PC-3 (cell line): ENCODE measurements around the gene DNTT. TPM values are rescaled to one million over a fixed set of nuclear protein-coding genes. Genes with fewer than 3 reads are reported as not detected.

Source experiments
- ATAC-seq: fragments of 200-7000 bp; cut with Tn5 transposase; 2 replicates; pipeline ENCODE4 v1.9.1; 2020; ENCODE audit warnings: mild to moderate bottlenecking, moderate library complexity
- BruUV-seq: library from RNA; stranded (reverse); fragments of 400-500 nt; replicated peaks from 2 replicates; lab custom pipeline; 2021; lab: Mats Ljungman, UMichigan
- CTCF ChIA-PET: fragments of 300-600 bp; sonication (Branson Sonifier 250); formaldehyde crosslinking; loops from one replicate; lab custom pipeline; 2022; ENCODE audit warnings: antibody characterized with exemption; lab: Charles Lee
- POLR2A ChIA-PET: fragments of 300-600 bp; sonication (Branson Sonifier 250); formaldehyde crosslinking; loops from one replicate; lab custom pipeline; 2022; ENCODE audit warnings: antibody characterized with exemption; ENCODE audit not compliant: unreplicated experiment; lab: Charles Lee
- DNase-seq: peaks from one replicate; pipeline ENCODE4 v3.0.0-alpha.2; 2015
- H2AFZ ChIP-seq: fragments of 300-600 bp; sonication (generic); 2 replicates; pipeline ENCODE4 v1.6.0; 2016; ENCODE audit warnings: antibody characterized with exemption, low read length
- H3F3A ChIP-seq: fragments of 300-600 bp; sonication (generic); one replicate; pipeline ENCODE4 v1.6.0; 2017; ENCODE audit warnings: antibody characterized with exemption, low read length, control low read depth, mild to moderate bottlenecking; ENCODE audit not compliant: unreplicated experiment
- H3K27ac ChIP-seq: fragments of 300-600 bp; sonication (generic); 2 replicates; pipeline ENCODE4 v1.5.1; 2016; ENCODE audit warnings: mild to moderate bottlenecking, low read length
- H3K27me3 ChIP-seq: fragments of 300-600 bp; sonication (generic); 2 replicates; pipeline ENCODE4 v1.6.1; 2016; ENCODE audit warnings: low read length, mixed read lengths
- H3K36me3 ChIP-seq: fragments of 300-600 bp; sonication (generic); 2 replicates; pipeline ENCODE4 v1.6.1; 2016; ENCODE audit warnings: low read depth, mixed run types, low read length, mixed read lengths
- H3K4me1 ChIP-seq: fragments of 300-600 bp; sonication (generic); 2 replicates; pipeline ENCODE4 v1.5.1; 2016; ENCODE audit warnings: low read length; ENCODE audit not compliant: insufficient read depth
- H3K4me2 ChIP-seq: fragments of 300-600 bp; sonication (generic); 2 replicates; pipeline ENCODE4 v1.6.0; 2016; ENCODE audit warnings: low read length
- H3K4me3 ChIP-seq: fragments of 300-600 bp; sonication (generic); 2 replicates; pipeline ENCODE4 v1.5.1; 2016; ENCODE audit warnings: mild to moderate bottlenecking, low read length, mixed read lengths
- H3K79me2 ChIP-seq: fragments of 300-600 bp; sonication (generic); 2 replicates; pipeline ENCODE4 v1.6.1; 2017; ENCODE audit warnings: low read length, mixed read lengths
- H3K9ac ChIP-seq: fragments of 300-600 bp; sonication (generic); 2 replicates; pipeline ENCODE4 v1.6.0; 2016; ENCODE audit warnings: mild to moderate bottlenecking, low read length
- H3K9me2 ChIP-seq: fragments of 300-600 bp; sonication (generic); replicated peaks from 2 replicates; pipeline ENCODE4 v1.6.1; 2016; ENCODE audit warnings: mixed run types, low read length, mixed read lengths
- H3K9me3 ChIP-seq: fragments of 300-600 bp; sonication (generic); 2 replicates; pipeline ENCODE4 v1.6.1; 2016; ENCODE audit warnings: low read length, mixed read lengths
- H4K20me1 ChIP-seq: fragments of 300-600 bp; sonication (generic); 2 replicates; pipeline ENCODE4 v1.6.1; 2016; ENCODE audit warnings: low read length, mixed read lengths
- EZH2 ChIP-seq: fragments of 300-600 bp; sonication (generic); IDR thresholded peaks from one replicate; pipeline ENCODE4 v1.6.1; 2017; ENCODE audit warnings: antibody characterized with exemption, mild to moderate bottlenecking, low read length; ENCODE audit not compliant: unreplicated experiment
- EZH2phosphoT487 ChIP-seq: fragments of 300-600 bp; sonication (generic); IDR thresholded peaks from 2 replicates; pipeline ENCODE4 v1.6.1; 2018; ENCODE audit warnings: mild to moderate bottlenecking, antibody characterized with exemption, low read length, borderline replicate concordance
- intact Hi-C: fragments of 100-400 bp; cut with micrococcal nuclease; formaldehyde crosslinking; loops from 2 replicates; pipeline ENCODE4 v1.9.0; 2023
- total RNA-seq: library from RNA; depleted of rRNA; stranded (reverse); fragments of >200 nt; gene quantifications from 2 replicates; pipeline ENCODE4 v1.2.3, GENCODE V29; 2014
- TF ChIP-seq, protein P1 (sequence below): fragments of 300-600 bp; sonication (generic); conservative IDR thresholded peaks from 2 replicates; pipeline ENCODE4 v1.5.1; 2017; ENCODE audit warnings: antibody characterized with exemption, low read depth, mild to moderate bottlenecking, low read length

Gene DNTT
- total RNA-seq, 1 experiment from 2014 or later, result not detected

DNA sequence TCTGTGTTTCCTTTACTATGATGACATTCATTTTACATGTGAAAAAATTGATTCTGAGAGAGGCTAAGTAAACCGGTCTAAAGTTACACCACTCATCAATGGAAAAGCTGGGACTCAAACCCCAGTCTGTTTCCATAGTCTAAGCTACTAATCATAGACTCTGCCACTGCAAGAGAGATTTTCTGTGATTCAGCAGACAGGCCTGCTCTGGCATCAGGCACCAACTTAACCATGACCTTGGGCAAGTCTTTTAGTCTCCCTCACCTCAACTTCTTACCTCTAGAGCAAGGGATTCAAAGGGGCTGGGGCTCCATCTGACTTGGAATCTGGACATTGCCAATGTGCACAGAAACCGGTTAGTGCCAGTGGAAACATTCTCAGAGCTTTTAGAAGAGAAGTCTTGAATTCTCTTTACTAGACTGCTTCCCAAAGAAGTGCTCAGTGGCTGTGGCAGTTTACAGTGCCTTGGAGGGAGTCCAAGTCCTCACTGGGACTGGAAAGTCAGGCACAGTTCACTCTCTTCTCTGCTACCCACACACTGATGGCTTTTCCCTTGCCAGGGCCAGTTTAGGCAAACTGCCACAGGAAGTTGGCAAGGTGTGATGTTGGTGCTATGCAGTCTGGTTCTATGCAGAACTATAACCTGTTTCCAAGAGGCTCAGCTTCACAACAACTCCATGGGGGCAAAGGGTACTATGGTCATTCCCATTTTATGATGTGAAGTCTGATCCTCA lies 28.4 kb upstream of the DNTT start:
- Histone ChIP-seq H2AFZ (no peak overlapping the region), H3K9ac (no peak overlapping the region), H3K4me1 (no peaks in the 10 kb centered on the region), H3K27ac (no peak overlapping the region), H3K36me3 (no peaks in the 10 kb centered on the region), H4K20me1 (no peaks in the 10 kb centered on the region), H3K9me2 (no peaks in the 10 kb centered on the region), H3K4me3 (no peak overlapping the region), H3K4me2 (no peak overlapping the region), H3F3A (no peaks in the 10 kb centered on the region), H3K79me2 (no peaks in the 10 kb centered on the region), H3K9me3 (no peaks in the 10 kb centered on the region), H3K27me3 (no peaks in the 10 kb centered on the region)
- no TSS peak for BruUV-seq
- intact Hi-C loops, result no loop called here
- POLR2A ChIA-PET, result no interaction called here
- CTCF ChIA-PET, result no interaction called here
- TF ChIP-seq EZH2 (no peak), EZH2phosphoT487 (no peak)
- TF ChIP-seq, protein P1, sequence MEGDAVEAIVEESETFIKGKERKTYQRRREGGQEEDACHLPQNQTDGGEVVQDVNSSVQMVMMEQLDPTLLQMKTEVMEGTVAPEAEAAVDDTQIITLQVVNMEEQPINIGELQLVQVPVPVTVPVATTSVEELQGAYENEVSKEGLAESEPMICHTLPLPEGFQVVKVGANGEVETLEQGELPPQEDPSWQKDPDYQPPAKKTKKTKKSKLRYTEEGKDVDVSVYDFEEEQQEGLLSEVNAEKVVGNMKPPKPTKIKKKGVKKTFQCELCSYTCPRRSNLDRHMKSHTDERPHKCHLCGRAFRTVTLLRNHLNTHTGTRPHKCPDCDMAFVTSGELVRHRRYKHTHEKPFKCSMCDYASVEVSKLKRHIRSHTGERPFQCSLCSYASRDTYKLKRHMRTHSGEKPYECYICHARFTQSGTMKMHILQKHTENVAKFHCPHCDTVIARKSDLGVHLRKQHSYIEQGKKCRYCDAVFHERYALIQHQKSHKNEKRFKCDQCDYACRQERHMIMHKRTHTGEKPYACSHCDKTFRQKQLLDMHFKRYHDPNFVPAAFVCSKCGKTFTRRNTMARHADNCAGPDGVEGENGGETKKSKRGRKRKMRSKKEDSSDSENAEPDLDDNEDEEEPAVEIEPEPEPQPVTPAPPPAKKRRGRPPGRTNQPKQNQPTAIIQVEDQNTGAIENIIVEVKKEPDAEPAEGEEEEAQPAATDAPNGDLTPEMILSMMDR, result no peak
- ATAC-seq (no peak), DNase-seq (no peak)

DNA sequence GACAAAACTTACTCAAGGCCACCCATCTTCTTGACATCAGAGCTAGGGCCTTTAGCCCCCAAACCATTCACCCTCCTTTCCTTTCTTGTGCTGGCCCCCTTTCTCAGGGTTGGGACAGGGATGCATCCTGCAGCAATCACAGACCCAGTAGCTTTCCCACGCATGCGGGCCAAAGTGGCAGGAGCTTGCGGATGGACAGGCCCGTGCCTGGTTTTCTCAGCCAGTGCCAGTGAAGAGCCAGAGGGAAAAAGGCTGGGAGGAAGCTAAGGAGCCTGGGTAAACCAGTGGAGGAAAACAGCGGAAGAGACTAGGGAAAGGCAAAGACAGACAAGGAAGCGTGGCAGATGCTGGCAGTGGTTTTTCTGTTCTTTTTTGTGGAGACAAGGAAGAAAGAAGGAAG lies 27.8 kb upstream of the DNTT start:
- no peaks in the 10 kb centered on the region for H3K9me2 ChIP-seq
- H3K4me2 ChIP-seq, result no peak overlapping the region
- H3K4me1 ChIP-seq, result no peaks in the 10 kb centered on the region
- H3K27ac ChIP-seq, result no peak overlapping the region
- no peaks in the 10 kb centered on the region for H3K9me3 ChIP-seq
- TF ChIP-seq, protein P1, result no peak
- TF ChIP-seq EZH2phosphoT487 (no peak), EZH2 (no peak)
- no peaks in the 10 kb centered on the region for H3F3A ChIP-seq
- H4K20me1 ChIP-seq, result no peaks in the 10 kb centered on the region
- intact Hi-C loops, result no loop called here
- no peaks in the 10 kb centered on the region for H3K36me3 ChIP-seq
- ChIA-PET CTCF (no interaction called here), POLR2A (no interaction called here)
- DNase-seq, result no peak
- ATAC-seq, result no peak
- H3K9ac ChIP-seq, result no peak overlapping the region
- H3K27me3 ChIP-seq, result no peaks in the 10 kb centered on the region
- H2AFZ ChIP-seq, result no peak overlapping the region
- no peak overlapping the region for H3K4me3 ChIP-seq
- BruUV-seq, result no TSS peak
- H3K79me2 ChIP-seq, result no peaks in the 10 kb centered on the region

DNA sequence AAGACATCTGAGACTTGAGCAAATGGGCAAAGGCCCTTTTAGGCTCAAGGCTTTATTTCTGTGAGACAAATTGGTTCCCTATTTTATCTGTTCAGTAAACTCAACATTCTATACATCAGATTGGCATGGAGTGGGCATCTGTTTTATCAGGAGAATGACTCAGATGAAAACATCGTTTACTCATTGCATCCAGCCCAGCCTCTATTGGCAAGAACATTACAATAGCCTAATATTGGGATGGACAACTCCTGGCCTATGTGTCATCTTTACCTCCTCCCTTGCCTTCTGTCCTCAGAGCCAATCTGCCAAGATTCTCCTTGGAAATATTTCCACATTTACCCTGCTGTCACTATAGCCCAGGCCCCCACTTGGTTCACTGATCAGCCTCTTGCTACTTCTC lies 27.4 kb upstream of the DNTT start:
- H3K27me3 ChIP-seq, result no peaks in the 10 kb centered on the region
- H4K20me1 ChIP-seq, result no peaks in the 10 kb centered on the region
- no TSS peak for BruUV-seq
- TF ChIP-seq EZH2phosphoT487 (no peak), EZH2 (no peak)
- TF ChIP-seq, protein P1, result no peak
- DNase-seq (peak; percentile 49), ATAC-seq (no peak)
- no peak overlapping the region for H3K4me3 ChIP-seq
- H3K4me1 ChIP-seq, result no peaks in the 10 kb centered on the region
- H3K27ac ChIP-seq, result no peak overlapping the region
- CTCF ChIA-PET, result no interaction called here
- POLR2A ChIA-PET, result no interaction called here
- no peaks in the 10 kb centered on the region for H3F3A ChIP-seq
- no peak overlapping the region for H3K4me2 ChIP-seq
- H3K9ac ChIP-seq, result no peak overlapping the region
- no peaks in the 10 kb centered on the region for H3K79me2 ChIP-seq
- no peaks in the 10 kb centered on the region for H3K9me2 ChIP-seq
- no peaks in the 10 kb centered on the region for H3K9me3 ChIP-seq
- H3K36me3 ChIP-seq, result no peaks in the 10 kb centered on the region
- intact Hi-C loops, result no loop called here
- H2AFZ ChIP-seq, result no peak overlapping the region
